ENCODE data around the gene ZNF726.
"Not testable (repeated sequence)": the region's sequence is repeated elsewhere in the genome, so short reads cannot be mapped to it uniquely, and the experiment has no call there.

Gene ZNF726

DNA sequence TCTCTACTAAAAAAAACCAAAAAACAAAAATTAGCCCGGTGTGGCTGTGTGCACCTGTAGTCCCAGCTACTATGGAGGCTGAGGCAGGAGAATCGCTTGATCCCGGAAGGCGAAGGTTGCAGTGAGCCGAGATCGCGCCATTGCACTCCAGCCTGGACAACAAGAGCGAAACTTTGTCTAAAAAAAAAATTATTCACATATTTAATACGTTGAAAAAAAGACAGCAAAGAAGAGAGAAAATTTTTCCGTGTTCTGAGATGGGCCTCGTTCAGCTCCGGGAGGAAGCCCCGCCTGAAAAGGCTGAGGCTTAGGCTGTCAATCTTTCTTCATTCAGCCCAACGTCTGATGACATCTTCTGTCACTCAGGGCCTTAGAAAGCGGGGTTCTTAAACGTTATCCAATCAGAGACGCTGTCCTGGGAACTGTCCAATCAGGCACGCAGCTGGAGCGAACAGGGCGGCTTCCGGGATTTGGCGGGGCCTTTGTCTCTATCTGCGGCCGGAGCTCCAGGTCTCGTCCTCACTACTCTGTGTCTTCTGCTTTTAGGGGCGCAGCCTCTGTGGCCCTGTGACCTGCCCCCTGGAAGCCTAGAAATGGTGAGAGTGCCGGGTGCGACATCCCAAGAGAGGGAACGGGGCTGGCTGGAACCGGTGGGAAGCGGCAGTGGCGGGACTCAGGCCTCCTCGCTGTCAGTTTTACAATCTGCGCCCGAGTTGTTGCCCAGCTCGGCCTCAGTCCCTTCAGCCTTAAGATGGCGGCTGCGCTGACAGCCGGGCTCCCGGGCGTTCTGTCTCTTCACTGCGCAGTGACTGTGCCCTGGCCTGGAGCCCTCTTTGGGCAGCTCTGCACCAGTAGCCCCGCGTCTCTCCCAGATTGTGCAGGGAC lies at the start of gene ZNF726:
Gene ZNF726, plus strand, starts transcription at position 485 of the 885 bp plus-strand sequence. Its CDS starts 109 bp downstream, at position 594.
- peak; percentile 82 for DNase-seq (ENCODE audit: low read depth)

DNA sequence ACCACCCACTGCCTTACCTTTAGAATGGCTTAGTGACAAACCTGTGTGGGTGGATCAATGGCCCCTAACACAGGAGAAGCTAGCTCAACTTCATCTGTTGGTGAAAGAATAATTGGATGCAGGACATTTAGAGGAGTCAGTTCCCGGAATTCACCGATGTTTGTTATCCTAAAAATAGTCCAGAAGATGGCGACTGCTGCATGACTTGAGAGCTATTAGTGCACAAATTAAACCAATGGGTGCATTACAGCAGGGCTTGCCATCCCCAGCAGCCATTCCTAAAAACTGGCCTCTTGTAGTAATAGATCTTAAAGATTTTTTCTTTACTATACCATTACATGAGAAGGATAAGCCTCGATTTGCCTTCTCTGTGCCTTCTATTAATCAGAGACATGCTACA lies 46.8 kb upstream of the ZNF726 start:
- DNase-seq (ENCODE audit: low read depth): no peak

DNA sequence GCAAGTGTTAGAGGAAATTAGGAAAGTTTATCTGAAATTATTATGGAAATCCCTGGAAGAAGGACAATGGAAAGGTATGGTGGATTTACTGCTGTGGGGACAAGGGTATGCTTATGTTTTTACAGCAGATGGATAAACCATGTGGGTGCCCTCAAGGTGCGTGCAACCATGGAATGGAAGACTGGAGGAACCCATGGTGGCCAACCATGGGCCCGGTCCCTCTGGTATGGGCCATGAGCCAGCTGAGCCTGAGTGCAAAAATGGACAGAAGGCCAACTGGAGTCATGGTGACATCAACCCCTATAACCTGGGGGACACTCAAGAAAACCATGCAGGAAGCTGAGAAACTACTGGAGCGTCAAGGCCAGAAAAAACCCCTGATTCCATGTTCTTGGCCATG lies 46.1 kb upstream of the ZNF726 start:
- DNase-seq (ENCODE audit: low read depth): no peak

DNA sequence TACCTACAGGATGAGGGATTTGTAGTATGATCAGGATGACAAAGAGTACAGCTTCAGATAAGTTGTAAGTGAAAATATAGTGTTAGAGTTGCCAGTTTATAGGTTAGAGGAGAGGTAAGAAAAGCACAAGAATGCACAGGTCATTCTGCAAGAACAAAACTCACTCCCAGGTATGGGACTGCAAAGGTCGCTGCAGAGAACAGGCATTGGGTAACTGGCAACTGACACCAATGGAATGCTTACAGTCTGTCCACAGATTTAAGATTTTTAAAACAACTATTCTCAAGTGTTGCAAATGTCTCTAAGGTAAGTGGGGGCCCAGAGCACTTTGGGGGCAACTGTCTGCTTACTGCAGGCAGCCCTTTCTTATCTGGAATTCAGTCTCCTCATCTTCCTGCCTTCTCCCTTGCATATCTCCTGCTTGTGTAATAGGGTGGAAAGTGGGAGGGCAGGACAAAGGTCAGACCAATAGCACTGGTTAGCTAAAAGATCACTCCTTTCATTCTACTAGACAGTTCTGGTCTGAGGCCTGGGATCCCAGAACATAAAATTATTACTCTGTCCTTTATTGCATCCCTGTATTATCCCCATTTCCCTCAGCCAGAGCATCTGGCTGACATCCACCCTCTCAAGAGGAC lies 42.3 kb upstream of the ZNF726 start:
- DNase-seq (ENCODE audit: low read depth): no peak

DNA sequence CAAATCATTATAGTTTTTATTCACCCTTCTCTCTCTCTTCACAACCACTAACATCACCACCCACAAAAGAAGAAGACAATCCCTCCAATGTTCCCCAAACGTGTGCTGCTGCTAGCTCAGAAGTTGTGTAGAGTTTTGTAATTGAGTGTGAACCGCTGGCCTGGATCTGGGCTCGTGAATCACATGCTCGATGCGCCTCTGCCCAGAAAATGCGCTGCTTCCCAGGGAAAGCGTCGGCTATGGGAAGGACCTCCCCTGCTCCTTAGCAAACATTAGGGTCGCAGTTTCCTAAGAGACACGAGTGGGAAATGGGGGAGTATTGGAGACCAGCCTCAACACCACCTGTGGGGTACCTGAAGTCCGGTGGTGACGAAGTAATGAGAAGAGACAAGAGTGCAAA lies 38.4 kb upstream of the ZNF726 start:
- DNase-seq (ENCODE audit: low read depth): no peak

- not testable (repeated sequence) for DNase-seq (ENCODE audit: low read depth)
Measured at GRCh38 chr19:23876756-23877155, 37.9 kb upstream of the ZNF726 start.

- no peak for DNase-seq (ENCODE audit: low read depth)
Measured at GRCh38 chr19:23882493-23882892, 32.2 kb upstream of the ZNF726 start.

DNA sequence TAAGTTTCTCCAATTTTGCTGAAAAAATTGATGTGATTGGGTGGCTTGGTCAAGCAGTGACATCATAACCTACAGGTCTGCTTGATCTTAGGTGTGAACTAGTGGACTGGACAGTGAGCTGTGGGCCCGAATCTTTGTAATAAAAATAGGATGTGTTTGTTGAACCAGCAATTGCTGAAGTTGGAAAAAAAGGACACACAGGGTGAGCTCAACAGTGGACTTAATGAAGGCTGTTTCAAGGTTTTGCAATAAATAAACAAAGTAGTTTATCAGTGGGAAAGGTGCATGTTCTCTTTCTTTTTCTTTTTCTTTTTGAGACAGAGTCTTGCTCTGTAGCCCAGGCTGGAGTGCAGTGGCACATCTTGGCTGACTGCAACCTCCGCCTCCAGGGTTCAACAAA lies 30.3 kb upstream of the ZNF726 start:
- no peak for DNase-seq (ENCODE audit: low read depth)

DNA sequence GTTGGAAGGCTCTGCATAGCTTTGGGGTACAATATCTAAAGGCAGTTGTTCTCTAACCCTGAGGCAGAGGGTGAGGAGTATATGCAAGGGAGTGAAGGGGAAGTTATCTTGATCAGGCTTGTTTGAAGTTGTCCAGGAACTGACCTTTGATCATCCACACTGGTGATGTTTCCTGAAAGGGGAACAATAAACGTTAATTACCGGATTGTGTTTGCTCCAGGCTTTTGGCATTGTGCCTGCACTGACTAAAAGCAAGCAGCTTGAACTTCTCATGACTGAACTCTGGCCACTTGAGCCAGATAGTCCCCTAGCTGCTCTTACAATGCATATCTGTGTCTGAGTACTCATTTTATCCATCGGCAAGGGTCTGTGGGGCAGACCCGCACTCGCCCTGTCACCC lies 27.0 kb upstream of the ZNF726 start:
- DNase-seq (ENCODE audit: low read depth): no peak

GRCh38 chr19:23896096-23896495 lies 18.6 kb upstream of the ZNF726 start:
- not testable (repeated sequence) for DNase-seq (ENCODE audit: low read depth)

GRCh38 chr19:23896912-23897311 lies 17.8 kb upstream of the ZNF726 start:
- DNase-seq (ENCODE audit: low read depth): no peak

DNA sequence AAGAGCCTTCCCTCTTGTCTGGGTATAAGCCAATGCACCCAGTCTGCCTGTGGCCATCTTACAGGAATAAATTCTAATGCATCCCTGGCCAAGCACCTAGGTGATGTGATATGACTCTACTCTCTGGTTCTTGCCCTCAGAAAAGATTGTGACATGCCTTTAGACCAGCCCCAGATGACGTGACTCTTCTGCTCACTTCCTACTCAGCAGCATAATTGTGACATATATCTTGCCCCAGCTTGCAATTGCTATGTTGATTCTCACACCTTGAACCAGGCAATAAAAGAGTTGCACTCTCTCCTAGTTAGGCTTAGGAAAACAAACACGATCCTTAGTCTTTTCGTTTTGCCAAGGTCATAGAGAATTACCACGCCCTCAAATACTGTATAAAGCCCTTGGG lies 13.3 kb upstream of the ZNF726 start:
- no peak for DNase-seq (ENCODE audit: low read depth)

- no peak for DNase-seq (ENCODE audit: low read depth)
Measured at GRCh38 chr19:23904406-23904805, 10.3 kb upstream of the ZNF726 start.

DNA sequence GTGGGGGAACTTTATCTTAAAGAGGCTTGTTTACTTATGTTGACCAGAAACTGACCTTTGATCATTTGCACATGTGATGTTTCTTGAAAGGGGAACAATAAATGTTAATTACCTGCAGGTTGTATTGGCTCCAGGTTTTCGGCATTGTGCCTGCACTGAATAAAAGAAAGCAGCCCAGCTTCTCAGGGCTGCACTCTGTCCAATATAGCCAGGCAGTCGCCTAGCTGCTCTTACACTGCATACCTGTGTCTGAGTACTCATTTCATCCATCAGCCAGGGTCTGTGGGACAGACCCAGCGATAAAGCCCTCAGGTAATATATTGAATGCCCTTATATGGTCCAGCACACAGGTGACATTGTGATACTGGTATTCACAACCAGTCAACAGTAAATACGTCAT lies 8.9 kb upstream of the ZNF726 start:
- no peak for DNase-seq (ENCODE audit: low read depth)

DNA sequence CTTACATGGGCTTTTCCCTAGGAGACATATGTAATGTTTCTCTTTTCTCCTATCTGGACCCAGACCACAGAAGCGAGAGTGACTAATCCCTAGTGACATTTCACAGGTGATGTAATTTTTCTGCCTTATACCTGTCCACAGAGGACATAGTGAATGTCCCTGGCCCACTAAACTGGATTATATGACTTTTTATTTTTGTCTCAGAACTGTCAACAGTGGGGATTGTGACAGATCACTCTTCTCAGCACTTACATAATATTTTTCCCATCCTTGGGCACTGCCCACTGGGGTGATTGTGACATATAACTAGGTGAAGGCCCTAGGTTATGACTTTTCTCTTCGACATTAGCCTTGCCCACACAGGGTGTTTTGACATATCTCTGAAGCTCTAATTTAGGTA lies 7.9 kb upstream of the ZNF726 start:
- DNase-seq (ENCODE audit: low read depth): no peak

DNA sequence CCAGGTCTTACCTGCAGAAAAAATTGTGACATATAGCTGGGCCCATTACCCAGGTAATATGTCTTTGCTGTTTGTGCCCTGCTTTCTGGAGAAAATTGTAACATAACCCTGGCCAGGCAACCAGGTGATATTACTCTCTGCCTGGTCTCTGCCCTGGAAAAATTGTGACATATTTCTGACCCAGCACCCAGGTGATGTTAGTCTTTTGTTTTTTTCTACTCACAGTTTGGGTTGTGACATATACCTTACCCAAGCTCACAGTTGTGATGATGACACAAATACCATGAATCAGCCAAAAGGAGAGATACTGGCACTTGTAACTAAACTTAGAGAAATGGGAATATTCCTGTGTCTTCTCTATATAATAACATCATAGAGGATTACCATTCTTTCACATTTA lies 6.5 kb upstream of the ZNF726 start:
- DNase-seq (ENCODE audit: low read depth): no peak

DNA sequence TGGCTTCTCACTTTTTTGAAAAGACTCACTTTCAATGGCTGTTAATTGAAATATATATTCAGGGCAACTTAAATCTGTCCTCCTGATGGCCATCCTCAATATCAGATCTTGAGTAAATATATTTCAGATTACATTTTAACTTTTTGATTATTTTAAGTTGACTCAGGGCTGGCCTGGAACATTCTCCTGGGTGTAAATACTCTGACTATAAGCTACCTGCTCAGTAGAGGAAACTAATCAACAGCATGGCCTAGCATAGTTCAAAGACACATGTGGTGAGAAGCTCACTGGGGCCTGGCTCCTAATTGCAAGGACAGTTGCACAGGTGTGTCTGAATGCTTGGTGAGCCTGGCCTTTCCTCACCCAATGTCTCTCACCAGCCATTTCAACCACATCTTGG lies 5.5 kb upstream of the ZNF726 start:
- DNase-seq (ENCODE audit: low read depth): no peak

- no peak for DNase-seq (ENCODE audit: low read depth)
Measured at GRCh38 chr19:23913931-23914330, 755 bp upstream of the ZNF726 start.

GRCh38 chr19:23916991-23917390 lies 2.3 kb downstream of the ZNF726 start:
- DNase-seq (ENCODE audit: low read depth): no peak

- no peak for DNase-seq (ENCODE audit: low read depth)
Measured at GRCh38 chr19:23917856-23918255, 3.2 kb downstream of the ZNF726 start.

DNA sequence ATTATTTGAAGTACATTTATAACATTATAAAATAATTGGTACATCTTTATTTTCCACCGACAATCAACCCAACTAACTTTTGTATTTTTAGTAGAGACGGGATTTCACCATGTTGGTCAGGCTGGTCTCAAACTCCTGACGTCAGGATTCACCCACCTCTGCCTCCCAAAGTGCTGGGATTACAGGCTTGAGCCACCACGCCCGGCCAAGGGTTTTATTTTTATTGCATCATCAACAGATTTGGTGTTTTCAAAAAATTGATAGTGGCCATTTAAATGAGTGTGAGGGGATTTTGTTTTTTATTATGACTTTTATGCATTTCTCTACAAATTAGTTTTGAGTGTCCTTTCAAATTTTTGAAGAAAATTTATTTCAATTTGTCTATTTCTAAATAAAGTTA lies 10.6 kb downstream of the ZNF726 start:
- DNase-seq (ENCODE audit: low read depth): no peak

GRCh38 chr19:23932878-23933277 lies 18.2 kb downstream of the ZNF726 start:
- DNase-seq (ENCODE audit: low read depth): no peak

GRCh38 chr19:23937031-23937430 lies 22.3 kb downstream of the ZNF726 start:
- DNase-seq (ENCODE audit: low read depth): not testable (repeated sequence)

DNA sequence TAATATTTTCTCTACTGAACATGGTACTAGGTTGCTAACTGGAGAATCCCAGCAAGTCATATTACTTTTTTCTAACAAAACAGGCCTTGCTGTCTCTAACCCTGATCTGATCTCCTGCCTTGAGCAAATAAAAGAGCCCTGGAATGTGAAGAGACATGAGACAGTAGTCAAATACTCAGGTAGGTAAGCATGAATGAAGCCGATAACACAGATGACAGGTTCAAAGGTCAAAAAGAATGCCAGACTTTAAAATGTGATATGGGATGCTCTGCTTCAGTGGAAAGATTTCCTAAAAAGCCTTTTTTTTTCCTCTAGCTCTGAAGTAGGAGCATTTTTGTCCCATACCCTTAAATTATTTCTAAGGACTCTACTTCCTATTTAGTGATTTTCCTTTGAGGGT lies 28.7 kb downstream of the ZNF726 start:
- DNase-seq (ENCODE audit: low read depth): no peak

All from stimulated activated CD8-positive, alpha-beta memory T cell treated with anti-CD3 and anti-CD28 coated beads, Interleukin-12 subunit alpha, Interleukin-12 subunit beta, amount 100 ng/mL, for 1 hour (primary cell).